ENCODE results near the gene SDK1.
"Not testable (repeated sequence)": the region's sequence is repeated elsewhere in the genome, so short reads cannot be mapped to it uniquely, and the experiment has no call there.

Gene SDK1

GRCh38 chr7:4216016-4216415, 915.0 kb downstream of the SDK1 start:
- no peak overlapping the region for H3K4me3 ChIP-seq (ENCODE audit: low read depth, low read length)
- peak; percentile 6 for DNase-seq (ENCODE audit: low read depth)

GRCh38 chr7:4217126-4217660, 916.1 kb downstream of the SDK1 start:
- not testable (repeated sequence) for H3K4me3 ChIP-seq (ENCODE audit: low read depth, low read length)

DNA sequence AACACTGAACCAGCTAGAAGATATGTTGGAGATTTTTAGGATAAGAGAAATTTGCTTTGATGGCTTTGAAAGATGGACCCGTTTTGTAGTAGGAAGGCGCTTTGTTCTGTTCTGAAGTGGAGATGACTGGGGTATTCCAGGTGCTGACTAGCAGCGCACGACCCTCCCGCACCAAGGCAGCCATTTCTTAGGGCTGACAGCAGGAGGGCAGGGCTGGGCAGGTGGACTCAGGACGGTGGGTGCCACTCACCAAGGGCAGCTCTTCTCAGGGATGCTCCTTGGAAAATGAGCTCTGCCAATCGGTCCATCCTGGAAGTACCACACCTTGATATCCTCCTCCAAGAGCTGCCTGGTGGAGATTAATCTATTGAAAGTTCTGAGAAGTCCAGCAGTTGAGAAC, 917.4 kb downstream of the SDK1 start:
- DNase-seq (ENCODE audit: low read depth): no peak
- H3K4me3 ChIP-seq (ENCODE audit: low read depth, low read length): no peak overlapping the region

More at GRCh38 chr7:4217126-4217660, 916.1 kb downstream of the SDK1 start:
- DNase-seq (ENCODE audit: low read depth): not testable (repeated sequence)

- no peak overlapping the region for H3K4me3 ChIP-seq (ENCODE audit: low read depth, low read length)
- DNase-seq (ENCODE audit: low read depth): no peak
Observed at GRCh38 chr7:4220011-4220410, 919.0 kb downstream of the SDK1 start.

DNA sequence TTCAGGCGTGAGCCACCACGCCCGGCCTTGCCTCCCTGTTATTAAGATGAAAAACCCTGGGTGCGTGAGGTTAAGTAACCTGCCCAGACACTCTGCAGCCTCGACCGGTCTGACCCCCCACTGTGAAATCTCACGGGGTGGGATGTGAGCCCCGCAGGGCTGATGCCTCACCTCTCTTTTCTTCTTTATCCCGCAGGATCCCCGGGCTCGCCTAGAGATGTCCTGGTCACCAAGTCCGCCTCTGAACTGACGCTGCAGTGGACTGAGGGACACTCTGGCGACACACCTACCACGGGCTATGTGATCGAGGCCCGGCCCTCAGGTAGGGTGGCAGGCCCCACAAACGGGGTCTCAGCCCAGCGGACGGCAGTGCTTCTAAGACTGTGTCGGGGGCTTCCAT, 920.0 kb downstream of the SDK1 start:
- H3K4me3 ChIP-seq (ENCODE audit: low read depth, low read length): no peak overlapping the region
- DNase-seq (ENCODE audit: low read depth): no peak

GRCh38 chr7:4222676-4223075, 921.6 kb downstream of the SDK1 start:
- DNase-seq (ENCODE audit: low read depth): no peak
- no peak overlapping the region for H3K4me3 ChIP-seq (ENCODE audit: low read depth, low read length)

GRCh38 chr7:4225361-4225771, 924.3 kb downstream of the SDK1 start:
- DNase-seq (ENCODE audit: low read depth): no peak
- H3K4me3 ChIP-seq (ENCODE audit: low read depth, low read length): no peak overlapping the region

- H3K4me3 ChIP-seq (ENCODE audit: low read depth, low read length): no peak overlapping the region
- DNase-seq (ENCODE audit: low read depth): no peak
Observed at GRCh38 chr7:4225881-4226523, 925.0 kb downstream of the SDK1 start.

DNA sequence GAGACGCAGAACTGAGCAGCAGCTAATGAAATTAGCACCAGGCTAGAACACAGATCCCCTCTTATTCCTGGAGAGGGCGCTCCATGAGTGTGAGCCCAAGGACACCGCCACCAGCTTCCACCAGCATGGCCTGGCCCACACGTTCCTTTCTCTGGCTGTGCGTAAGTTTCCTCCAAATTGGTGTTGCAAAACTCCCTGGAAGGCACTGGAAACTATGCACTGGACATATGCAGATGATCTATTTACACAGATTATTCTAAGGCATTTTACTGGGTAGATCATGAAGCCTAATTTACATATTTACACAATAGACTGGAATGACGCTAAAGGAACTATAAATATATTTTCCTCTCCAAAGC, 925.5 kb downstream of the SDK1 start:
- no peak for DNase-seq (ENCODE audit: low read depth)
- H3K4me3 ChIP-seq (ENCODE audit: low read depth, low read length): no peak overlapping the region

GRCh38 chr7:4227105-4228010, 926.3 kb downstream of the SDK1 start:
- DNase-seq (ENCODE audit: low read depth): peak; percentile 14
- no peak overlapping the region for H3K4me3 ChIP-seq (ENCODE audit: low read depth, low read length)

GRCh38 chr7:4230352-4230751, 929.3 kb downstream of the SDK1 start:
- DNase-seq (ENCODE audit: low read depth): no peak
- no peak overlapping the region for H3K4me3 ChIP-seq (ENCODE audit: low read depth, low read length)

GRCh38 chr7:4233146-4233545, 932.1 kb downstream of the SDK1 start:
- DNase-seq (ENCODE audit: low read depth): no peak
- no peak overlapping the region for H3K4me3 ChIP-seq (ENCODE audit: low read depth, low read length)

- no peak for DNase-seq (ENCODE audit: low read depth)
- no peak overlapping the region for H3K4me3 ChIP-seq (ENCODE audit: low read depth, low read length)
Observed at GRCh38 chr7:4233621-4234497, 932.8 kb downstream of the SDK1 start.

DNA sequence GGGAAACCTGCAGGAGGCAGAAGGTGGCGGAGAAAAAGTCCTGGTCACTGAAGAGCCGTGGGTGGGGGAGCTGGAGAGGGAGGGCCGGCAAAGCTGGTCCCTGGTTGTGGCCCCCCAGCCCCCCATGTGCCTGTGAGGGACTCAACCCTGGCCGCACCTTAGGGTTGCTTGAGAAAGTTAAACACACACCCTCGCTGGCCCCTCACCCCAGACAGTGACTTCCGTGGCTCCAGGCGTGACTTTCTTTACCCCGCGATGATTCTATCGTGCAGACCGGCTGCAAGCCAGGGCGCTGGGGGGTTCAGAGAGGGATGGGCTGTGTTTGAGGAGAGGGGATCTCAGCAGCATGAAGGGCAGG, 933.4 kb downstream of the SDK1 start:
- no peak for DNase-seq (ENCODE audit: low read depth)
- H3K4me3 ChIP-seq (ENCODE audit: low read depth, low read length): no peak overlapping the region

- no peak overlapping the region for H3K4me3 ChIP-seq (ENCODE audit: low read depth, low read length)
- no peak for DNase-seq (ENCODE audit: low read depth)
Observed at GRCh38 chr7:4234886-4235285, 933.8 kb downstream of the SDK1 start.

GRCh38 chr7:4235596-4235995, 934.5 kb downstream of the SDK1 start:
- DNase-seq (ENCODE audit: low read depth): no peak

GRCh38 chr7:4236389-4236788, 935.3 kb downstream of the SDK1 start:
- no peak for DNase-seq (ENCODE audit: low read depth)
- no peak overlapping the region for H3K4me3 ChIP-seq (ENCODE audit: low read depth, low read length)

More at GRCh38 chr7:4235596-4235995, 934.5 kb downstream of the SDK1 start:
- H3K4me3 ChIP-seq (ENCODE audit: low read depth, low read length): no peak overlapping the region

DNA sequence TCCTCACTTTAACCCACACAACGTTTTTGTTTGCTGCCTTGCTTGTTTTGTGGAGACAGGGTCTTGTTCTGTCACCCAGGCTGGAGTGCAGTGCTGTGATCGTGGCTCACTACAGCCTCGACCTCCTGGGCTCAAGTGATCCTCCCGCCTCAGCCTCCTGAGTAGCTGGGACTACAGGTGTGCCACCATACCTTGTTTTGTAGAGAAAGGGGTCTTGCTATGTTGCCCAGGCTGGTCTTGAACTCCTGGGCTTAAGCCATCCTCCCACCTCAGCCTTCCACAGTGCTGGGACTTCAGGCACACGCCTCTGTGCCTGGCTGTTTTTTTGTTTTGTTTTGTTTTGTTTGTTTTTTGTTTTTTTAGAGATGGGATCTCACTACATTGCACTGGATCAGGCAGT, 935.8 kb downstream of the SDK1 start:
- DNase-seq (ENCODE audit: low read depth): not testable (repeated sequence)

DNA sequence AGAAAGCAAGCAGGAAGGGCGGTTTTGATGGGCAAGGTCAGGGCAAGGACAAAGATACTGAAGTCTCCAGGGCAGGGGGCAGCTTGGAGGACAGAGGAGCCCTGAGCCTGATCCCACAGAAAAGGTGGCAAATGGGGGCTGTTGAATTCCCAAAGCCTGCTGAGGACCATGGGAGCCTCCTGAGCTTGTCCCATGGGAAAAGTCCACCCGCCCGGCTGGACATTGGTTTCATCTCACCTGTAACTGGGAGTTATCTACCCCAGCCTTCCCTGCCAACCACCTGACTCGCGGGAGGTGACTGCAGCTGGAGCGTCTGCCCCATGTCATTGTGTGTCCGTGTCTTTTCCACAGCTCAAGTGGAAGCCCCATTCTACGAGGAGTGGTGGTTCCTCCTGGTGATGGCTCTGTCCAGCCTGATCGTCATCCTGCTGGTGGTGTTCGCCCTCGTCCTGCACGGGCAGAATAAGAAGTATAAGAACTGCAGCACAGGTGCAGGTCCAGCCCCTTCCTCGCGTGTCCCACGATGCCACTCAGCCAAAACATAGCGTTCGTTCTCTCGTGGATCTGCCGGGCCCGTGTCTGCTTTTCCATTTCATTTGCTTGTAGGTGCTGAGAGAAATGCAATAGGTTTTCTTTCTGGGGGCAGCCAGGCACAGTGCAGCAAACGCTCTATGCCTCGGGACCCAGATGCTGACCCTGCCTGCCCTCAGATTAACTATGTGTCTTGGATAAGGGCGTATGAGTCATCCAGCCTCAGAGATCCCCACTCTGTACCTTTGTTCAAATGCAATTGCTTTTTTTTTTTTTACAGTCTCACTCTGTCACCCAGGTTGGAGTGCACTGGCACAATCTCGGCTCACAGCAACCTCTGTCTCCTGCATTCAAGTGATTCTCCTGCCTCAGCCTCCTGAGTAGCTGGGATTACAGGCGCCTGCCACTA, 936.5 kb downstream of the SDK1 start:
- DNase-seq (ENCODE audit: low read depth): no peak
- H3K4me3 ChIP-seq (ENCODE audit: low read depth, low read length): no peak overlapping the region

More for the DNA sequence above, 935.8 kb downstream of the SDK1 start:
- H3K4me3 ChIP-seq (ENCODE audit: low read depth, low read length): not testable (repeated sequence)

Measured in skeletal muscle cell (primary cell).